Mesothelial cell of epicardium (in vitro differentiated cells): ENCODE measurements around the gene RIN3. TPM values are rescaled to one million over a fixed set of nuclear protein-coding genes. Genes with fewer than 3 reads are reported as not detected.
"Not testable (repeated sequence)": the region's sequence is repeated elsewhere in the genome, so short reads cannot be mapped to it uniquely, and the experiment has no call there.

Source experiments
- DNase-seq, 2 experiments: peaks; one replicate each; pipeline ENCODE4 v3.0.0; 2021; ENCODE audit warnings: low spot score in 2 of 2; ENCODE audit not compliant: unreplicated experiment in 2 of 2
- H3K27ac Mint-ChIP-seq: 2 replicates; pipeline ENCODE4 v1.8.0; 2021; ENCODE audit warnings: mixed read lengths
- H3K27me3 Mint-ChIP-seq: 2 replicates; pipeline ENCODE4 v1.8.0; 2021; ENCODE audit warnings: low read depth, mixed read lengths
- H3K36me3 Mint-ChIP-seq: 2 replicates; pipeline ENCODE4 v1.8.0; 2021; ENCODE audit warnings: mixed read lengths
- H3K4me1 Mint-ChIP-seq: 2 replicates; pipeline ENCODE4 v1.8.0; 2021; ENCODE audit warnings: mixed read lengths
- H3K4me3 Mint-ChIP-seq: 2 replicates; pipeline ENCODE4 v1.8.0; 2021; ENCODE audit warnings: mild to moderate bottlenecking, moderate library complexity, mixed read lengths
- H3K9me3 Mint-ChIP-seq: 2 replicates; pipeline ENCODE4 v1.8.0; 2021; ENCODE audit warnings: mixed read lengths
- CTCF ChIP-seq: fragments of 200-600 bp; sonication (generic); IDR thresholded peaks from one replicate; pipeline ENCODE4 v1.5.0; 2021; ENCODE audit warnings: antibody characterized with exemption; ENCODE audit not compliant: unreplicated experiment
- total RNA-seq: library from RNA; stranded (reverse); gene quantifications from 3 replicates; pipeline ENCODE4 v1.2.1, GENCODE V29; 2021

Gene RIN3
- total RNA-seq, 1 donor from 2014 or later = 19.9 TPM

- Mint-ChIP-seq H3K36me3 (no peaks in the 10 kb centered on the region), H3K27me3 (no peaks in the 10 kb centered on the region), H3K4me1 (no peaks in the 10 kb centered on the region), H3K9me3 (no peaks in the 10 kb centered on the region), H3K4me3 (no peak overlapping the region), H3K27ac (no peak overlapping the region)
- TF ChIP-seq CTCF = no peak
- no peak for DNase-seq
Observed at GRCh38 chr14:92635031-92635430, 121.5 kb downstream of the RIN3 start.

- Mint-ChIP-seq H3K9me3 (no peaks in the 10 kb centered on the region), H3K4me1 (no peaks in the 10 kb centered on the region), H3K27ac (no peak overlapping the region), H3K36me3 (no peaks in the 10 kb centered on the region), H3K27me3 (no peaks in the 10 kb centered on the region), H3K4me3 (no peak overlapping the region)
- no peak for TF ChIP-seq CTCF
- no peak for DNase-seq
Observed at GRCh38 chr14:92635896-92636295, 122.3 kb downstream of the RIN3 start.

GRCh38 chr14:92637228-92637627, 123.6 kb downstream of the RIN3 start:
- no peaks in the 10 kb centered on the region for H3K27me3 Mint-ChIP-seq
- no peak overlapping the region for H3K27ac Mint-ChIP-seq

GRCh38 chr14:92637864-92638263, 124.3 kb downstream of the RIN3 start:
- Mint-ChIP-seq H3K27me3 (no peaks in the 10 kb centered on the region), H3K9me3 (no peaks in the 10 kb centered on the region), H3K36me3 (no peaks in the 10 kb centered on the region), H3K4me1 (no peaks in the 10 kb centered on the region), H3K4me3 (no peak overlapping the region), H3K27ac (no peak overlapping the region)
- DNase-seq = no peak
- TF ChIP-seq CTCF = no peak

More at GRCh38 chr14:92637228-92637627, 123.6 kb downstream of the RIN3 start:
- Mint-ChIP-seq H3K4me1 (no peaks in the 10 kb centered on the region), H3K4me3 (no peak overlapping the region), H3K36me3 (no peaks in the 10 kb centered on the region), H3K9me3 (no peaks in the 10 kb centered on the region)
- no peak for DNase-seq
- no peak for TF ChIP-seq CTCF

GRCh38 chr14:92638266-92638665, 124.7 kb downstream of the RIN3 start:
- H3K4me1 Mint-ChIP-seq = no peaks in the 10 kb centered on the region
- no peak for TF ChIP-seq CTCF
- H3K27me3 Mint-ChIP-seq = no peaks in the 10 kb centered on the region
- no peak overlapping the region for H3K4me3 Mint-ChIP-seq
- no peaks in the 10 kb centered on the region for H3K36me3 Mint-ChIP-seq
- no peak overlapping the region for H3K27ac Mint-ChIP-seq
- no peak for DNase-seq
- no peaks in the 10 kb centered on the region for H3K9me3 Mint-ChIP-seq

GRCh38 chr14:92638904-92639303, 125.3 kb downstream of the RIN3 start:
- H3K27ac Mint-ChIP-seq = no peak overlapping the region
- no peaks in the 10 kb centered on the region for H3K9me3 Mint-ChIP-seq
- H3K27me3 Mint-ChIP-seq = no peaks in the 10 kb centered on the region
- no peak for DNase-seq
- H3K4me3 Mint-ChIP-seq = no peak overlapping the region
- no peaks in the 10 kb centered on the region for H3K4me1 Mint-ChIP-seq
- no peak for TF ChIP-seq CTCF
- no peaks in the 10 kb centered on the region for H3K36me3 Mint-ChIP-seq

- not testable (repeated sequence) for H3K4me3 Mint-ChIP-seq, DNase-seq, H3K9me3 Mint-ChIP-seq, H3K4me1 Mint-ChIP-seq, H3K27me3 Mint-ChIP-seq, H3K27ac Mint-ChIP-seq, H3K36me3 Mint-ChIP-seq
Observed at GRCh38 chr14:92639472-92640117, 126.0 kb downstream of the RIN3 start.
